ENCODE data around the gene FGF1. TPM values are rescaled to one million over a fixed set of nuclear protein-coding genes. Genes with fewer than 3 reads are reported as not detected.

Gene FGF1
- total RNA-seq, 4 donors from 2014 or later: 0.51 to 5.7 (median 1.7) TPM; not detected in 1

DNA sequence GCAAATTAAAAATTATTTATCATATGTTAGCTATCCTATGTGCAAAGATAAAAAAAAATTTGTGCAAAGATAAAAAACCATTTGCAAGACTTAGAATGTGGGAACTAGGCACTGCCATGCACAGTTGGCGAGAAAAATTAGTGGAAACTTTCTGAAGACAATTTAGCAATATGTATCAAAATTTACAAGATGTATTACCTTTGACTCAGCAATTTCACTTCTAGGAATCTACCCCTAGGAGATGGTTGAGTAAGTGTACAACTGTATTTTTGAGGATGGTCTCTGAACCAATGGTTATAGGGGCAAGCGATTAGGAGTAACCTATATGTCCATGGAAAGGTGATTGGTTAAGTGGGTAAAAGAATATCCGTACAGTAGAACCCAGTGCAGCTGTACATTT lies 88.9 kb downstream of the FGF1 start:
- H3K9me3 ChIP-seq: no peaks in the 10 kb centered on the region
- no peak overlapping the region for H3K27ac ChIP-seq
- no peaks in the 10 kb centered on the region for H3K27me3 ChIP-seq

DNA sequence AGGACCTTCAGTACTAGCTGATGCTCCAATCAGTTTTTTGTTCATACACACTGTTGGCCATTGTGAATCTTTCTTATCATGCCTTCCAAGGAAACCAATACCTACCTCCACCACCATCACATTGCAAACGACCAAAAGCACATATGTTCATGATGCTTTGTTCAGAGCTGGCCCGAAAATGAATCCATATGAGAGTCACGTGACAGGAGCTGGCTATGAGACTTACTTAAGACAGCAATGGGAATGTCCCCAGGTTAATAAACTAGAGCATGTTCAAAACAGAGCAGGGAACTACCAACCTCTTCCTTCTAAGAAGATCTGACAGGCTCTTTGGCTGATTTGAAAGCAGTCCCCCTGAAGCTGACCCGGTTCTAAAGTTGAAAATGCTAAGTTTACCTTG lies 93.5 kb downstream of the FGF1 start:
- H3K4me3 ChIP-seq: no peak overlapping the region
- no peak for TF ChIP-seq POLR2A (IDR thresholded peaks at IDR 0.05)
- TF ChIP-seq, protein P1, sequence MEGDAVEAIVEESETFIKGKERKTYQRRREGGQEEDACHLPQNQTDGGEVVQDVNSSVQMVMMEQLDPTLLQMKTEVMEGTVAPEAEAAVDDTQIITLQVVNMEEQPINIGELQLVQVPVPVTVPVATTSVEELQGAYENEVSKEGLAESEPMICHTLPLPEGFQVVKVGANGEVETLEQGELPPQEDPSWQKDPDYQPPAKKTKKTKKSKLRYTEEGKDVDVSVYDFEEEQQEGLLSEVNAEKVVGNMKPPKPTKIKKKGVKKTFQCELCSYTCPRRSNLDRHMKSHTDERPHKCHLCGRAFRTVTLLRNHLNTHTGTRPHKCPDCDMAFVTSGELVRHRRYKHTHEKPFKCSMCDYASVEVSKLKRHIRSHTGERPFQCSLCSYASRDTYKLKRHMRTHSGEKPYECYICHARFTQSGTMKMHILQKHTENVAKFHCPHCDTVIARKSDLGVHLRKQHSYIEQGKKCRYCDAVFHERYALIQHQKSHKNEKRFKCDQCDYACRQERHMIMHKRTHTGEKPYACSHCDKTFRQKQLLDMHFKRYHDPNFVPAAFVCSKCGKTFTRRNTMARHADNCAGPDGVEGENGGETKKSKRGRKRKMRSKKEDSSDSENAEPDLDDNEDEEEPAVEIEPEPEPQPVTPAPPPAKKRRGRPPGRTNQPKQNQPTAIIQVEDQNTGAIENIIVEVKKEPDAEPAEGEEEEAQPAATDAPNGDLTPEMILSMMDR (IDR thresholded peaks at IDR 0.05): no peak
- intact Hi-C loops (cut with DNase I; ENCODE audit: low total_unique reads): no loop called here
- H3K27me3 ChIP-seq: no peaks in the 10 kb centered on the region
- H3K4me1 ChIP-seq: no peaks in the 10 kb centered on the region
- H3K27ac ChIP-seq: no peak overlapping the region
- no peaks in the 10 kb centered on the region for H3K36me3 ChIP-seq
- no peaks in the 10 kb centered on the region for H3K9me3 ChIP-seq
- no peak for DNase-seq

More for the DNA sequence above, 88.9 kb downstream of the FGF1 start:
- Histone ChIP-seq H3K4me3 (no peak overlapping the region), H3K4me1 (no peaks in the 10 kb centered on the region), H3K36me3 (no peaks in the 10 kb centered on the region)
- intact Hi-C loops (cut with DNase I; ENCODE audit: low total_unique reads): no loop called here
- TF ChIP-seq, protein P1 (IDR thresholded peaks at IDR 0.05): no peak
- TF ChIP-seq POLR2A (IDR thresholded peaks at IDR 0.05): no peak
- no peak for DNase-seq

DNA sequence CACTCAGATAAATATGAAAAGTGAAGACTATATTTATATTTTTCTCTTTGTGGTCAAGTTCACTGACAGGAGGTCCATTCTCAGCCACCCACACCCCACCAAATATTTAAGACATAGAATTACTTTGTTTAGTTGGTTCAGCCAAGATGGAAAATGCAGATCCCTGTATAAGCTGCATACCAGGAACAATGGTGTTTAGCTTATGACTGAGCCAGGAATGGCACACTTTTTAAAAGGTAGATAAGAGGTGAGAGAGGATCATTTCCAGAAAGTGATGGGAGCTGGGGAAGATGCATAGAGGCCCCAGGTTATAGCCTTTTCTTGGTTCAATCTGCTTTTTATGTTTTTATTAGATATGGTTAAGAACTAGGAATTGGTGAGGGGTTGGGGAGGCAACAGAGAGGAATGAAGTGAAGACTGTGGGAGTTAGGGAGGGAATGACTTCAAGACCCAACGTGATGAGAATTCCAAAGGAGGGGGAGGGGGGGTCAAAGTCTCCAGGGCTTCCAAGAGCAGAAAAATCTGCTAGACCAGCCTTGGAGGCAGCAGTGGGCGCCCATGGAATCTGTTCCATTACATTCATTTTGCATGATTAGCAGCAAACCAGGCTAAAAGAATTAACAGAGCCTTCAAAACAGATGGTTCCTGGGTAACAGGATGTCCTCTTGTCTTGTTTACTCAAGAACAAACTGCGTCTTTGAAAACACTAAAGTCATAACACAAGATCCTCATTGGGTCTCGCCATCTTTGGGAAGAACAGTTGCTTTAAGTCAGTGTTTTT lies 95.2 kb downstream of the FGF1 start:
- Histone ChIP-seq H3K9me3 (no peaks in the 10 kb centered on the region), H3K27me3 (no peaks in the 10 kb centered on the region), H3K4me1 (no peaks in the 10 kb centered on the region), H3K36me3 (no peaks in the 10 kb centered on the region), H3K27ac (no peak overlapping the region), H3K4me3 (no peak overlapping the region)
- no peak for DNase-seq
- TF ChIP-seq, protein P1 (IDR thresholded peaks at IDR 0.05): no peak
- no peak for TF ChIP-seq POLR2A (IDR thresholded peaks at IDR 0.05)
- intact Hi-C loops (cut with DNase I; ENCODE audit: low total_unique reads): no loop called here

DNA sequence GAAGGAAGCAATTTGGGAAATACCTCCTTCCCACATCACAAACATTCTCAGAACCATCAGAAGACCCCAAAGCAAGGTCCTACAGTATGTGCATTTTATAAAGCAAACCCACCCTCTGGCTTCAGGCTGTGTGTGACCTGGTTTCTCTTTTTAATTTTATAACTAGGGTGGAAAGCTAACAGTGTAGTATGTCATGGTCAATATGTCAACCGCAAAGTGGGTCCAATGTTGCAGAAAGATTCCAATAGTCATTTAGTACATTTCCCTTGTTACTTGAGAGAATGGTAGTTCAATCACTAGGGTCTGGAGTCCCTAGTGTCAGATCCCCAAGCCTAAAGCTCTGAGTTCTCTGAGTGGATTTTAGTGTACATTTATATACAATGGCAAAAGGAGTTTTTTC lies 96.2 kb downstream of the FGF1 start:
- Histone ChIP-seq H3K27ac (no peak overlapping the region), H3K9me3 (no peaks in the 10 kb centered on the region), H3K27me3 (no peaks in the 10 kb centered on the region), H3K4me1 (no peaks in the 10 kb centered on the region), H3K36me3 (no peaks in the 10 kb centered on the region), H3K4me3 (no peak overlapping the region)
- intact Hi-C loops (cut with DNase I; ENCODE audit: low total_unique reads): no loop called here
- DNase-seq: no peak
- TF ChIP-seq, protein P1 (IDR thresholded peaks at IDR 0.05): no peak
- no peak for TF ChIP-seq POLR2A (IDR thresholded peaks at IDR 0.05)

DNA sequence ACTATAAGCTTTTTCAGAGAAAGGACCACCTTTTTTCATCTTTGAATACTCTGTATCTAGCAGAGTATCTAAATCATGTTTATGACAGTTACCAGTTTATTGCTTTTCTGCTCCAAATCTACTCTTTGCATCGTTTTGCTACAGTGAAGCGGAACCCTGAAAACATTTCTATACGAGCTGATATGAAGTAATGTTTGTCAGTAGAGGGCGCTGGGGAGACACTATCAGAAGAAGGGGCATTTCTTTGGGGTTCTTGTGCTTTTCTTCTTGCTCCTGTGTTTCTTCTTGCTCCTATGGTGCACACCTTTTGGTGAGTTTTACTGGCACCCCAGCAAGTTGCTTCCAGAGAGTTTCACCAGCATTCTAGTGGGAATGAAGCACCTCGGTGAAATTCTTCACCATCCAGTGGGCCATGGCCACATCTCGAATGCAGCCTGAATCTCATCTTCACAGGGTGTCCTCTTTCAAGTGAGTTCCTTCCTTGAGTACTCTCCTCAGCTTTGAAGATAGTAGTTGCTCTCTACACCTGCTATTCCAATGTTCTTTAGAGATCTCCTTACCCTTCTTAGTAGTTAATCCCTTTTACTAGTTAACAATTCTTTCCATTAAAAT lies 98.4 kb downstream of the FGF1 start:
- Histone ChIP-seq H3K4me3 (no peak overlapping the region), H3K27me3 (no peaks in the 10 kb centered on the region), H3K4me1 (no peaks in the 10 kb centered on the region), H3K27ac (no peak overlapping the region), H3K36me3 (no peaks in the 10 kb centered on the region), H3K9me3 (no peaks in the 10 kb centered on the region)
- TF ChIP-seq POLR2A (IDR thresholded peaks at IDR 0.05): no peak
- TF ChIP-seq, protein P1 (IDR thresholded peaks at IDR 0.05): peak in 3 of 4 experiments; percentile 12 to 25 (median 24)
- intact Hi-C loops (cut with DNase I; ENCODE audit: low total_unique reads): no loop called here
- no peak for DNase-seq

All from uterus (tissue), 4 donors.